GM12892 (cell line): ENCODE results near the gene PRKD1.
"Not testable (repeated sequence)": the region's sequence is repeated elsewhere in the genome, so short reads cannot be mapped to it uniquely, and the experiment has no call there.

ENCODE experiments used
- DNase-seq: peaks from one replicate; pipeline ENCODE4 v3.0.0; 2011; ENCODE audit not compliant: insufficient read length
- FAIRE-seq: peaks from 2 replicates; lab custom pipeline; 2011; peaks lifted over from hg19 to GRCh38; lab: Jason Lieb, UNC
- POLR2A ChIP-seq: IDR thresholded peaks from 2 replicates; pipeline ENCODE4 v1.6.1; 2011; ENCODE audit warnings: low read depth, low read length, control low read depth
- POLR2AphosphoS5 ChIP-seq: IDR thresholded peaks from 2 replicates; pipeline ENCODE4 v1.6.1; 2011; ENCODE audit warnings: low read depth, low read length, control low read depth
- TAF1 ChIP-seq: IDR thresholded peaks from 2 replicates; pipeline ENCODE4 v1.6.1; 2011; ENCODE audit warnings: low read depth, mild to moderate bottlenecking, control low read depth, low read length, borderline replicate concordance

PRKD1 gene

GRCh38 chr14:29898470-29898869 lies 29.2 kb downstream of the PRKD1 start:
- DNase-seq (no peak), FAIRE-seq (no peak)
- no peak for TF ChIP-seq POLR2A

- no peak for DNase-seq
- FAIRE-seq = no peak
- TF ChIP-seq TAF1 (no peak), POLR2AphosphoS5 (no peak)
These were observed 30.5 kb downstream of the PRKD1 start for GRCh38 chr14:29897181-29897580.

DNA sequence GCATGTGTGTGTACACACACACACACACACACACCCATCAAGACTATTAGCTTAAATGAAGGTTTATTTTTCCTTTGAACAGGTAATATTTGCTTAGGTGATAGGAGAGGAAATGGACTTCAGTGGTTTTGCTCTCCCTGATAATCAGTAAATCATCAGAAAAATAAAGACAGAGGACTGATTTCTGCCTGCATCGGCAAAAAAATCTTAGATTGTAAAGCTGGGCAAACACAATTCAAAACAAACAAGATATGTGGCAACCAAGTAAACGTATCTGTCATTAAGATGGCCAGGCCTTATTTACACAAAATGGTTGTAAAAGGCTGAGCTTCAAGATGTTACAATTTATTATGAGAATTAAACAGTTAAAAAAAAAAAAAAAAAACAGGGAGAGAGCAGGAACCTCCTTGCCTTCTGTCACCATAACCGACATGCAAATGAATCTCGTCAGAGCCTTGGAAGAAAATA lies 31.3 kb downstream of the PRKD1 start:
- TF ChIP-seq TAF1 (no peak), POLR2AphosphoS5 (no peak), POLR2A (no peak)
- FAIRE-seq = no peak
- no peak for DNase-seq

DNA sequence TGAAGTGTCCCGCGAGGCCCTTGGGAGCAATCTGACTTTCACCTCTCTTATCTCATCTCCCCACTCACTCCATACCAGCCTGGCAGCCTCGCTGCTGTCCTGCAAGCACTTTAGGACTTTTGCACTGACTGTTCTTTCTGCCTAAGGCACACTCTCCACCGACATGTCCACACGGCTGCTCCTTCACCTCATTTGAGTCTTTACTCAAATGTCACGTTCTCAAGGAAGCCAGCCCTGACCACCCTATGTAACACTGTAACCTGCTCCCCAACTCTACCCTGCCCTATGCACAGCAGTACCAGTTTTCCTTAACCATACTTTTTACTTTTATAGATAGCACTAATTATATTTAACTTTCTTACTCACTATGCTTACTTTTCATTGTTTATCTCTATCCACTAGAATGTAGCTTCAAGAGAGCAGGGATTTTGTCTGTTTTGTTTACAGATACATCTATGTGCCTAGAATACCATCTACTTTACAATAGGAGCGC lies 32.0 kb downstream of the PRKD1 start:
- TF ChIP-seq POLR2A (no peak), TAF1 (no peak), POLR2AphosphoS5 (no peak)
- no peak for FAIRE-seq

DNA sequence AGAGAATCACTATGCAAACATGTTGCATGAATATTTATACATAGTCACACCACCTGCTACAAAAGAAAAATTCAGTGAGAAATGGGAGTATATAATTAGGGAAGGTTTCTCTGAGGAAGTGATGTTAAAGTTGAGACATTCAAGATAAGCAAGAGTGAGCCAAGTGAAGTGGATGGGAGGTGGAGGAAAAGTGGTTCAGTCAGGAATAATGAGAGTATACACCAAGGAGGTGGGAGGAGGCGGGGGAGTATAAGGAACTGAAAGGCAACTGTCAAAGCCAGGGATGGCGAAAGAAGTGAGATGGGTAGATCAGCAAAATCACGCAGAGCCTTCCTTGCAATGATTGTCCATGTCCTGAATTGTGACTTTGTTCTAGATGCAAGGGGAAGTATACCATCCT lies 33.7 kb downstream of the PRKD1 start:
- DNase-seq = no peak
- no peak for FAIRE-seq
- TF ChIP-seq POLR2AphosphoS5 = no peak
- no peak for TF ChIP-seq POLR2A
- no peak for TF ChIP-seq TAF1

More for the DNA sequence above, 32.0 kb downstream of the PRKD1 start:
- DNase-seq = no peak

DNA sequence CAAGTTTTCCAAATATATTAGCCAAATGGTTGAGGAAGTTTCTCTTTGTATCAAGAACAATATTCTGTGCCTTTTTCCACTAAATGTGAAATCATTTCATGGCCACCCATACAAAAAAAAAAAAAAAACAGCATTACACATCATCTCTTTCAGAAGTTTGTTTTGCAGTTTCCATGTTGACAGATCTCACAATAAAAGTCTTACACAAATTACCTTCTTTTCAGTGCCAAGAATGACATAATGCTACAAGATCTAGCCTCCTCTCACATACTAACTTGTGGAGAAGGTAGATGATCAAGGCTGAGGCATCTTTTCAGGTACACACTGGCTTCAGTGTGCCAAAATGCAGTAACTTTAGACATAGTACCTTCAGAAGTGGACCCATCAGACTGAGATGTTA lies 35.3 kb downstream of the PRKD1 start:
- FAIRE-seq (no peak), DNase-seq (no peak)
- TF ChIP-seq TAF1 (no peak), POLR2A (no peak), POLR2AphosphoS5 (no peak)

DNA sequence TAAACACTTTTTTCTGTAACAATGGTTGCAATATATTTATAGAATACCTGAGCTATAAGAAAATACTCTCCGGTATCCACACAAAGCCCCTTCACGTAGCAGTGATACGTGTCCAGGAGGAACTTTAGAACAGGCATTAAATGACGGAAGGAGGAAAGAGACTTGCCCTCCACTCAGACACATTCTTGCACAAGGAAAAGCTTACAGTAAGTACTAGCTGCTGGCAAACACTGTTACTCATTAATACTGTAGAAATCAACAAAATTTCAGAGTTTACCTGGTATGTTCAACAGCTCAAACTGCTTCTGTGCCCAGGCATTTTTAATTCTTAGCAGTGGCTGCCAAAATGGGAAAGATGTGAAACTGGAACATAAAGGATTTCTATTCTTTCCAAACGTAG lies 41.7 kb downstream of the PRKD1 start:
- FAIRE-seq (no peak), DNase-seq (no peak)
- TF ChIP-seq POLR2A (no peak), TAF1 (no peak), POLR2AphosphoS5 (no peak)

DNA sequence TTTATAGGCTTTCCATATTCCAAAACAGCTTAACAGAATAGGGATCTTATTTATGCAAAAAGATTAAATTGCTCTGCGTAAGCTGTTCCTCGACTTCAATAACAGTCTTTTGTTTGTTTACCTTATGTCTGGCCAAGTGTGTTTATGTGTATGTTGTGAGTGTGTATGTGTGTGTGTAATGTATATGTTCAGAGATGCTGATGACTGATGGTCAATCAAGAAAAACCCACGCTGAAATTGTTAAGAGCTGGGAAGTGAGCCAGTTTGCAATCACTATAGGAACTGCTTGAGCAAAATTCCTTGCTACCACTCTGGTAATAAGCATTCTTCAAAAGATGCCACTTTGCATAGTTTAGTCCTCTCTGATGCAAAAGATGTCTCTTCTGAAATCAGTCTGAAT lies 59.6 kb downstream of the PRKD1 start:
- DNase-seq = no peak
- no peak for FAIRE-seq
- TF ChIP-seq POLR2A (no peak), POLR2AphosphoS5 (no peak), TAF1 (no peak)

DNA sequence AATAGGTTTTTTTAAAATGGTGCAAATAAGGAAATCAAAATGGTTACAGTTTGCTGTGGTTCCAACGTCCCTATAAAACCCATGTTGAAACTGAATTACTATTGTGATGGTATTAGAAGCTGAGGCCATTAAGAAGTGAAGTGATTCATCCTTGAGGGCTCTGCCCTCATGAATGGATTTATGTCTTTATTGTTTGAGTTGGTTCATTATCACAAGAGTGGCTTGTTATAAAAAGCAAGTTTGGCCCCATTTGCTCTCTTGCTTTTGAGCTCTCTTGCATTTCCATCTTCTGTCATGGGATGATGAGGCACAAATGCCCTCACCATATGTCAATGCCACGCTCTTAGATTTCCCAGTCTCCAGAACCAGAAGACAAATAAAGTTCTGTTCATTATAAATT lies 62.3 kb downstream of the PRKD1 start:
- no peak for TF ChIP-seq TAF1
- no peak for TF ChIP-seq POLR2A
- TF ChIP-seq POLR2AphosphoS5 = no peak
- FAIRE-seq (no peak), DNase-seq (no peak)

- FAIRE-seq (no peak), DNase-seq (no peak)
- TF ChIP-seq POLR2A = no peak
- no peak for TF ChIP-seq POLR2AphosphoS5
- no peak for TF ChIP-seq TAF1
These were observed 65.7 kb downstream of the PRKD1 start for GRCh38 chr14:29861996-29862395.

DNA sequence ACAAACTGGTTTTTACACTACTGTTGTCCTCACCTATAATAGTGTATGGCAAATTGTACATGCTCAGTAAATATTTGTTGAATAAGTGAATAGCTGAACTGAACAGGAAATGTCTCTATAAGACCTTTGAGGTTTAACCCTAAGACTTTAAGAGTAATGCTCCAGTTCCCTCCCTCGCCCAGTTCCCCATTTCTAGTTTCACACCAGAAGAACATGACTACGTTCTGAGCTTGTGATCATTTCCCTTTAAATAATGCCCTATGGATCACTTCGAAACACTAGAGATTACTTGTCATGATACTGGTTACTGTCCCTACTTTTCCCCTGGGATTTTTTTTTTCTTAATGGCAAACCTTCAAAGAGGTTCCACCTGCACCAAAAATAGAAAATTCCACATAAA lies 69.3 kb downstream of the PRKD1 start:
- FAIRE-seq = peak; percentile 77
- DNase-seq = no peak
- TF ChIP-seq POLR2A = no peak
- no peak for TF ChIP-seq TAF1
- TF ChIP-seq POLR2AphosphoS5 = no peak

- DNase-seq (no peak), FAIRE-seq (no peak)
- TF ChIP-seq POLR2A = no peak
- TF ChIP-seq POLR2AphosphoS5 = no peak
- TF ChIP-seq TAF1 = no peak
These were observed 70.1 kb downstream of the PRKD1 start for GRCh38 chr14:29857551-29857950.

DNA sequence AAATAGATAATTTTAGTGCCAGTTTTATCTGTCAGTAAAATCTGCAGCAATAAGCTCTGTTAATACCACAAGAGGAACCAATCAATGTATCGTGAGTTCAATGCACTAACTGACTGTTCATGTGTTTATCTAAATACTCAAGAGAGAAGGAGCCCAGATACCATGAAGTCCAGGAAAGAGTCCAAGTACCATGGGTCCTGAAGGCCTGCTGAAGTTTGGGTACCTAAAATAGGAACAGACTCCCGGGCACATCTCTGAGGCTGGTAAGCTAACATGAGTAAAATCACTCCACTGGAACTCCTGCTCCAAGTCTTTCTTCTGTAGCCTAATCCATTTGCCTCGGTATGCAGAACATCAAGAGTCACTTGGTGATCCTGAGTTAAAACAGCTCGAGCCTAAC lies 71.1 kb downstream of the PRKD1 start:
- FAIRE-seq = no peak
- no peak for DNase-seq
- no peak for TF ChIP-seq POLR2A
- TF ChIP-seq POLR2AphosphoS5 = no peak
- no peak for TF ChIP-seq TAF1

GRCh38 chr14:29853691-29854090 lies 74.0 kb downstream of the PRKD1 start:
- DNase-seq, FAIRE-seq: not testable (repeated sequence)
